Measurements from ENCODE around the gene XYLT1.

Gene XYLT1

GRCh38 chr16:17230932-17231581 lies 239.7 kb downstream of the XYLT1 start:
- no peak for TF ChIP-seq MAX (IDR thresholded peaks at IDR 0.05)
- TF ChIP-seq REST (IDR thresholded peaks at IDR 0.05; ENCODE audit: low read depth) = no peak
- TF ChIP-seq TAF1 (IDR thresholded peaks at IDR 0.05; ENCODE audit: low read depth) = no peak
- no peak for TF ChIP-seq USF1 (IDR thresholded peaks at IDR 0.05)
- no peak for TF ChIP-seq TCF12 (IDR thresholded peaks at IDR 0.05; ENCODE audit: low read depth)
- no peak for TF ChIP-seq EP300 (IDR thresholded peaks at IDR 0.05; ENCODE audit: borderline replicate concordance)
- TF ChIP-seq YY1 (IDR thresholded peaks at IDR 0.05; ENCODE audit: low read depth) = no peak
- no peak for TF ChIP-seq CEBPB (IDR thresholded peaks at IDR 0.05)
- TF ChIP-seq TEAD4 (IDR thresholded peaks at IDR 0.05) = no peak
- no peak for TF ChIP-seq RAD21 (IDR thresholded peaks at IDR 0.05; ENCODE audit: low read depth)
- TF ChIP-seq FOXM1 (IDR thresholded peaks at IDR 0.05; ENCODE audit: borderline replicate concordance, low read depth) = no peak
- no peak for TF ChIP-seq ZBTB7A (IDR thresholded peaks at IDR 0.05; ENCODE audit: low read depth)
- TF ChIP-seq NFIC (IDR thresholded peaks at IDR 0.05) = no peak

DNA sequence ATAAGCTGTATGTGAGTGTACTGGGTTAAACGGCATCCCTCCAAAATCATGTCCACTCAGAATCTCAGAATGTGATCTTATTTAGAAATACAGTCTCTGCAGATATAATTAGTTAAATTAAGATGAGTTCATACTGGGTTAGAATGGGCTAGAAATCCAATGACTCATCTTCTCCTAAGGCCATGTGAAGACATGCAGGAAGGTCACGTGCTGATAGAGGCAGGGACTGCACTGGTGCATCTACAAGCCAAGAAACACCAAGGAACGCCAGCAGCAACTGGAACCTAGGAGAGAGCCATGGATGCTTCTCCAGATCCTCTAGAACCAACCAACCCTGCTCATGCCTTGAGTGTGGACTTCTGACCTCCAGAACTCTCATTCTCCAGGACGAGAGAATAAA lies 241.0 kb downstream of the XYLT1 start:
- TF ChIP-seq TEAD4 (IDR thresholded peaks at IDR 0.05) (no peak), RAD21 (IDR thresholded peaks at IDR 0.05; ENCODE audit: low read depth) (no peak), USF1 (IDR thresholded peaks at IDR 0.05) (no peak), TCF12 (IDR thresholded peaks at IDR 0.05; ENCODE audit: low read depth) (no peak), MAX (IDR thresholded peaks at IDR 0.05) (no peak), CEBPB (IDR thresholded peaks at IDR 0.05) (no peak), CREB1 (IDR thresholded peaks at IDR 0.05; ENCODE audit: low read depth) (no peak), ZBTB7A (IDR thresholded peaks at IDR 0.05; ENCODE audit: low read depth) (no peak), NFIC (IDR thresholded peaks at IDR 0.05) (no peak), EGR1 (IDR thresholded peaks at IDR 0.05) (no peak), EP300 (IDR thresholded peaks at IDR 0.05; ENCODE audit: borderline replicate concordance) (no peak), FOXM1 (IDR thresholded peaks at IDR 0.05; ENCODE audit: borderline replicate concordance, low read depth) (no peak), TAF1 (IDR thresholded peaks at IDR 0.05; ENCODE audit: low read depth) (no peak), REST (IDR thresholded peaks at IDR 0.05; ENCODE audit: low read depth) (no peak), YY1 (IDR thresholded peaks at IDR 0.05; ENCODE audit: low read depth) (no peak)

DNA sequence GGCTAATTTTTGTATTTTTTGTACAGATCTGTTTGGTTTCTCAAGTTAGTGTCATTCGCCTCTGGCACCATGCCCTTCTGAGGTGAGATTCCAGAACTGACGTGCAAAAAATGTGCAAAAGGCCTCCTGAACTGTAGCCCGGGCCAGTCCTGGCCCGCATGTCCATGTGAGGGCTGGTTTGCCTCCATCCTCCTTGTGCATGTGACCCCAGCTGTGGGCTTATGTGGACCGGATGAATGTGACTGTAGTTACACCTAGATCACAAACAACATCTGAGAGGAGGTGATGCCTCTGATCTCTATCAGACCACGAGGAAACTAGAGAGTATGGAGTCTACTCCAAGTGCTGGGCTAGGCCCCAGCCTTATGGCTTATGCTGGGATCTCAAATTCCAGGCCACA lies 241.6 kb downstream of the XYLT1 start:
- TF ChIP-seq YY1 (IDR thresholded peaks at IDR 0.05; ENCODE audit: low read depth) (no peak), USF1 (IDR thresholded peaks at IDR 0.05) (no peak), CEBPB (IDR thresholded peaks at IDR 0.05) (no peak), NFIC (IDR thresholded peaks at IDR 0.05) (no peak), MAX (IDR thresholded peaks at IDR 0.05) (no peak), FOXM1 (IDR thresholded peaks at IDR 0.05; ENCODE audit: borderline replicate concordance, low read depth) (no peak), TCF12 (IDR thresholded peaks at IDR 0.05; ENCODE audit: low read depth) (no peak), TAF1 (IDR thresholded peaks at IDR 0.05; ENCODE audit: low read depth) (no peak), ZBTB7A (IDR thresholded peaks at IDR 0.05; ENCODE audit: low read depth) (no peak), CREB1 (IDR thresholded peaks at IDR 0.05; ENCODE audit: low read depth) (no peak)

DNA sequence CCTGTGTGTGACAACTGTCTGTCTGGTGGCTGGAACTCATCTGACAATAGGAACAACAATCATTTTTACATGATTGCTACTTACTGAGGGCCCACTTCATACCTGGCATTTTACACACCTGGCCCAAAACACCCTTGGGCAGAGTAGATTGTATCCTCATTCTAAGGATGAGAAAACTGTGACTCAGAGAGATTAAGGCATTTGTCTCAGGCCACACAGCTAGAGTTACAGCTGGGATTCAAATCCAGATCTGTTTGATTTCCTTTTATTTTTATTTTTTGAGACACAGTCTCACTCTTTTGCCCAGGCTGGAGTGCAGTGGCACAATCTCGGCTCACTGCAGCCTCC lies 242.1 kb downstream of the XYLT1 start:
- TF ChIP-seq TCF12 (IDR thresholded peaks at IDR 0.05; ENCODE audit: low read depth) (no peak), FOXM1 (IDR thresholded peaks at IDR 0.05; ENCODE audit: borderline replicate concordance, low read depth) (no peak), EP300 (IDR thresholded peaks at IDR 0.05; ENCODE audit: borderline replicate concordance) (no peak), REST (IDR thresholded peaks at IDR 0.05; ENCODE audit: low read depth) (no peak), CEBPB (IDR thresholded peaks at IDR 0.05) (no peak), ZBTB7A (IDR thresholded peaks at IDR 0.05; ENCODE audit: low read depth) (no peak), MAX (IDR thresholded peaks at IDR 0.05) (no peak), YY1 (IDR thresholded peaks at IDR 0.05; ENCODE audit: low read depth) (no peak), EGR1 (IDR thresholded peaks at IDR 0.05) (no peak), TAF1 (IDR thresholded peaks at IDR 0.05; ENCODE audit: low read depth) (no peak), CREB1 (IDR thresholded peaks at IDR 0.05; ENCODE audit: low read depth) (no peak), TEAD4 (IDR thresholded peaks at IDR 0.05) (no peak), RAD21 (IDR thresholded peaks at IDR 0.05; ENCODE audit: low read depth) (no peak), USF1 (IDR thresholded peaks at IDR 0.05) (no peak), NFIC (IDR thresholded peaks at IDR 0.05) (no peak)

All from Ishikawa (cell line).